HG02970 (cell line): ENCODE measurements around the gene HRH3.

Experiments used
- ATAC-seq: cut with Tn5 transposase; IDR thresholded peaks from one replicate; pipeline ENCODE4 v1.9.1; 2021; ENCODE audit warnings: mild to moderate bottlenecking, moderate library complexity, moderate number of reproducible peaks; ENCODE audit not compliant: unreplicated experiment, low FRiP score

HRH3 gene

GRCh38 chr20:62202676-62203377 is 17.3 kb downstream of the HRH3 start:
- no peak for ATAC-seq

GRCh38 chr20:62202083-62202395 is 18.0 kb downstream of the HRH3 start:
- ATAC-seq: no peak

- no peak for ATAC-seq
Measured at GRCh38 chr20:62201173-62202082, 18.6 kb downstream of the HRH3 start.

GRCh38 chr20:62200491-62201172 is 19.4 kb downstream of the HRH3 start:
- ATAC-seq: no peak

GRCh38 chr20:62198931-62199330 is 21.1 kb downstream of the HRH3 start:
- no peak for ATAC-seq

- ATAC-seq: no peak
Measured at GRCh38 chr20:62198496-62198895, 21.6 kb downstream of the HRH3 start.

- ATAC-seq: no peak
Measured at GRCh38 chr20:62197801-62198200, 22.3 kb downstream of the HRH3 start.

- no peak for ATAC-seq
Measured at GRCh38 chr20:62197311-62197710, 22.8 kb downstream of the HRH3 start.

GRCh38 chr20:62196286-62196685 is 23.8 kb downstream of the HRH3 start:
- ATAC-seq: no peak

- ATAC-seq: no peak
Measured at GRCh38 chr20:62195736-62196135, 24.3 kb downstream of the HRH3 start.

- ATAC-seq: no peak
Measured at GRCh38 chr20:62195075-62195405, 25.0 kb downstream of the HRH3 start.

GRCh38 chr20:62193079-62194025 is 26.7 kb downstream of the HRH3 start:
- ATAC-seq: no peak

- ATAC-seq: no peak
Measured at GRCh38 chr20:62192635-62193034, 27.4 kb downstream of the HRH3 start.

GRCh38 chr20:62191781-62192559 is 28.1 kb downstream of the HRH3 start:
- ATAC-seq: no peak

- ATAC-seq: no peak
Measured at GRCh38 chr20:62190639-62191411, 29.3 kb downstream of the HRH3 start.

- no peak for ATAC-seq
Measured at GRCh38 chr20:62186887-62187866, 32.9 kb downstream of the HRH3 start.

- ATAC-seq: no peak
Measured at GRCh38 chr20:62186096-62186426, 34.0 kb downstream of the HRH3 start.
